Measurements from ENCODE around the gene CFAP54.
A peak's percentile ranks its signal among the peaks of the same experiment; 100 is the strongest.
"Not testable (repeated sequence)": the region's sequence is repeated elsewhere in the genome, so short reads cannot be mapped to it uniquely, and the experiment has no call there.

Gene CFAP54

DNA sequence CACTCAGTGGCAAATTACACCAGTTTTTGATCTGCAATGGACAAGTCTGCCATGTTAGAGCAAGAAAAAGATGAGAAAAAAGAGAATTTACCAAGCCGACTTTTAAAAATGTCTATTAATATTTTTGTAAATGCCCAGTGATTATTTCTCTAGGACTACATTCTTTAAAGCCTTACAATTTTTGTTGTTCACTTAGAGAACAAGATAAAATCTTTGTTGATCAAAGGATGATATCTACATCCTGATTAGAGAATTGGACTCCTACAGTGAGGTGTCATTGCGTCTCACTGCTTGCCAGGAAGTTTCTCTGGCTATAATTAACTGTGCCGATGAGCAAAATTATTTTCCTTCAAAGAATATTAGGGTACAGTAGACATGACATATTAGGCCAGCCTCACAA lies 1.7 kb upstream of the CFAP54 start:
- no peak for DNase-seq (ENCODE audit: low read depth, low spot score)
- TF ChIP-seq, protein P1, sequence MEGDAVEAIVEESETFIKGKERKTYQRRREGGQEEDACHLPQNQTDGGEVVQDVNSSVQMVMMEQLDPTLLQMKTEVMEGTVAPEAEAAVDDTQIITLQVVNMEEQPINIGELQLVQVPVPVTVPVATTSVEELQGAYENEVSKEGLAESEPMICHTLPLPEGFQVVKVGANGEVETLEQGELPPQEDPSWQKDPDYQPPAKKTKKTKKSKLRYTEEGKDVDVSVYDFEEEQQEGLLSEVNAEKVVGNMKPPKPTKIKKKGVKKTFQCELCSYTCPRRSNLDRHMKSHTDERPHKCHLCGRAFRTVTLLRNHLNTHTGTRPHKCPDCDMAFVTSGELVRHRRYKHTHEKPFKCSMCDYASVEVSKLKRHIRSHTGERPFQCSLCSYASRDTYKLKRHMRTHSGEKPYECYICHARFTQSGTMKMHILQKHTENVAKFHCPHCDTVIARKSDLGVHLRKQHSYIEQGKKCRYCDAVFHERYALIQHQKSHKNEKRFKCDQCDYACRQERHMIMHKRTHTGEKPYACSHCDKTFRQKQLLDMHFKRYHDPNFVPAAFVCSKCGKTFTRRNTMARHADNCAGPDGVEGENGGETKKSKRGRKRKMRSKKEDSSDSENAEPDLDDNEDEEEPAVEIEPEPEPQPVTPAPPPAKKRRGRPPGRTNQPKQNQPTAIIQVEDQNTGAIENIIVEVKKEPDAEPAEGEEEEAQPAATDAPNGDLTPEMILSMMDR (IDR thresholded peaks at IDR 0.05; ENCODE audit: low read depth, low read length), result no peak
- in situ Hi-C loops (cut with HindIII; ENCODE audit: low sequenced_read_pairs), result no loop called here

DNA sequence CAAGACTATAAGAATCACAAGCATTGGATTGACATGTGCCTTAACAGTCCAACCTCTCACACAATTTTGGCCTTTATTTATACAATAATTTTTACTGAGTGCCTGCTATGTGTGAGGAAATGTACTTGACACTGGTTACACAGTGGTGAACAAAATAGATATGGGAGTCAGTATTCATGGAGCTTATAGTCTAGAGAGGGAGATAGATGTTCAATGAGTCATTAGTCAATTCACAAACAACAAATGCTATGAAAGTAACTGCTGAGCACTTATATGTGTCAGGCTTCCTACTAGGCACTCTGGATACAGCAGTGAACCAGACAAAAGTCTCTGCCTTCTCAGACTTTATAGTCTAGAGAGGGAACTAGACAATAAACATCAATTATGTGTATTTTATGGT lies 3.7 kb downstream of the CFAP54 start:
- in situ Hi-C loops (cut with HindIII; ENCODE audit: low sequenced_read_pairs), result no loop called here
- H3K4me3 ChIP-seq (ENCODE audit: low read depth, low read length), result no peak overlapping the region
- TF ChIP-seq, protein P1 (IDR thresholded peaks at IDR 0.05; ENCODE audit: low read depth, low read length), result no peak
- DNase-seq (ENCODE audit: low read depth, low spot score), result no peak

More for the DNA sequence above, 1.7 kb upstream of the CFAP54 start:
- H3K4me3 ChIP-seq (ENCODE audit: low read depth, low read length), result no peak overlapping the region

DNA sequence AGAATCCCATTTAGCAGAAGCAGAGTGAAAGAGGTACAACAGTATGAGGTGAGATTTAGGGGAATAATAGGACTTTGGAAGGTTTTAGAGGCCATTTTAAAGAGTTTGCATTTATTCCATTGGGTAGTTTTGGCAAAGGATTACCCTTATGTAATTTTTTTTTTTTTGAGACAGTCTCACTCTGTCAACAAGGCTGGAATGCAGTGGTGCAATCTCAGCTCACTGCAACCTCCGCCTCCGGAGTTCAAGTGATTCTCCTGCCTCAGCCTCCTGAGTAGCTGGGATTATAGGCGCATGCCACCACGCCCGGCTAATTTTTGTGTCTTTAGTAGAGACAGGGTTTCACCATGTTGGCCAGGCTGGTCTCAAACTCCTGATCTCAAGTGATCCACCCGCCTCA lies 4.8 kb downstream of the CFAP54 start:
- in situ Hi-C loops (cut with HindIII; ENCODE audit: low sequenced_read_pairs); DNase-seq (ENCODE audit: low read depth, low spot score); H3K4me3 ChIP-seq (ENCODE audit: low read depth, low read length): not testable (repeated sequence)

DNA sequence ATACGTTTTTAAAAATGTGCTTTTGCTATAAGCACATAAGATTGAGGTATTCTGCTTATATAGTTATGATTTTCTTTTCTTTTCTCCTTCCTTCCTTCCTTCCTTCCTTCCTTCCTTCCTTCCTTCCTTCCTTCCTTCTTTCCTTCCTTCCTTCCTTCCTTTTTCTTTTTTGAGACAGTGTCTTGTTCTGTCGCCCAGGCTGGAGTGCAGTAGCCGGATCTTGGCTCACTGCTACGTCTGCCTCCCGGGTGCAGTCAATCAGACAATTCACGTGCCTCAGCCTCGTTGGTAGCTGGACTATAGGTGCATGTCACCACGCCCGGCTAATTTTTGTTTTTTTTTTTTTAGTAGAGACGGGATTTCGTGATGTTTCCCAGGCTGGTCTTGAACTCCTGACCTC lies 5.8 kb downstream of the CFAP54 start:
- H3K4me3 ChIP-seq (ENCODE audit: low read depth, low read length), result no peak overlapping the region
- DNase-seq (ENCODE audit: low read depth, low spot score), result no peak
- in situ Hi-C loops (cut with HindIII; ENCODE audit: low sequenced_read_pairs), result no loop called here
- TF ChIP-seq, protein P1 (IDR thresholded peaks at IDR 0.05; ENCODE audit: low read depth, low read length), result no peak

DNA sequence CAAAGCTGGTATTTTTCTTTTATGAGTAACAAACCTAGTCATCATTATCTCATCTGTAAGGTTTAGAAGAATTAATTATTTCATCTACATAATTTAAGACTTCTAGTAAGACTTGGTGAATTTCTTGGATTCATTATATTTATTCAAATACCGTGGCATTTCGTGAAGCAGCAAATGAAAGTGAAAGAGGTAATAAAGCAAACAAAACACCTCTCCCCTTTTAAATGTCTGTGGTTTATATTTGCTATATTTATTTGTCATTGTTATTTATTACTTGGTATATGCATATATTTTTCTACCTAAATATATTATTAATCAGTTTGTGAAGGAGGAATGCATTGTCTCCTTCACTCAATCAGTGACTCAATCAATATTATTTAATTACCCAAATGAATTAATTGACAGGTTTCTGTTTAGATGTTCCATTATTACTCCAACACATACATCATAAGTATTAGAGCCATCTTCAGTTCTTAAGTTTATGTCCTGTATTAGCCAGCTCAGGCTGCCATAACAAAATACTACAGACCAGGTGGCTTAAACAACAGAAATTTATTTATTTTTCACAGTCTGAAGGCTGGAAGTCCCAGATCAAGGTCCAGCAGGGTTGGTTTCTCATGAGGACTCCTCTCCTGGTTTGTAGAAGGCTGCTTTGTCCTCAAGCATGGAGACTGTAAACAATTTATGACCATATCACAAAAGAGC lies 6.6 kb downstream of the CFAP54 start:
- no peak overlapping the region for H3K4me3 ChIP-seq (ENCODE audit: low read depth, low read length)
- TF ChIP-seq, protein P1 (IDR thresholded peaks at IDR 0.05; ENCODE audit: low read depth, low read length), result no peak
- no peak for DNase-seq (ENCODE audit: low read depth, low spot score)
- in situ Hi-C loops (cut with HindIII; ENCODE audit: low sequenced_read_pairs), result no loop called here

DNA sequence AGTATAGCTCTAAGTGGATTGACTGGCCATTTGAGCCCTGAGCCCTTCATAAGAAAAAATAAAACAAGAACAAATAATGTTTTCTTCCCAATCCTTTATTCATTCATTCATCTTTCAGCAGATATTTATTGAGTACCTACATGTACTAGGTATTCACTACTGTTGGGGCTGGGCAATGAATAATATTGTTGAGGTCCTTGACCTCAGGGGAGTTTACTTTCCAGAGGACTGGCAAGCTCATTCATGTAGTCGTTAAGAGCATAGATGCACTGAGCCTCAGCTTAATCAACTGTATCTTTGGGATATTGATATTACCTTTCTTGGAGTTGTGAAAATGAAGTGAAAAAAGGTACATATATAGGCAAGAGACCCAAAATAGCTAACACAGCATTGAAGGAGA lies 7.6 kb downstream of the CFAP54 start:
- no peak overlapping the region for H3K4me3 ChIP-seq (ENCODE audit: low read depth, low read length)
- TF ChIP-seq, protein P1 (IDR thresholded peaks at IDR 0.05; ENCODE audit: low read depth, low read length), result no peak
- no peak for DNase-seq (ENCODE audit: low read depth, low spot score)
- in situ Hi-C loops (cut with HindIII; ENCODE audit: low sequenced_read_pairs), result no loop called here

DNA sequence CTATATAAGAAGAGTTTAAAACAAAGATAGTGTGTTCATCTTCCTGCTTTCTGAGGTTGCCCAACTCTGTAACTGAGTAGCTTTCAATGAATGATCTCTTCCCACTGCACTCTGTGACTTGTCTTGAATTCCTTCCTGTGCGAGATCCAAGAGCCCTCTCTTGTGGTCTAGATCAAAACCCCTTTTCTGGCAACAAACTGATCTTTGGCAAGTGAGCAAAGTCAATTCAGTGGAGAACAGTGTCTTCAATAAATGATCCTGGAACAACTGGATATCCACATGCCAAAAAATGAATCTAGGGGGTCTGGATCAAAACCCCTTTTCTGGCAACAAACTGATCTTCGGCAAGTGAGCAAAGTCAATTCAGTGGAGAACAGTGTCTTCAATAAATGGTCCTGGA lies 8.5 kb downstream of the CFAP54 start:
- DNase-seq (ENCODE audit: low read depth, low spot score), result no peak
- H3K4me3 ChIP-seq (ENCODE audit: low read depth, low read length), result no peak overlapping the region
- in situ Hi-C loops (cut with HindIII; ENCODE audit: low sequenced_read_pairs), result no loop called here
- TF ChIP-seq, protein P1 (IDR thresholded peaks at IDR 0.05; ENCODE audit: low read depth, low read length), result peak; percentile 8
